ENCODE data around the gene DDR1.

DNA sequence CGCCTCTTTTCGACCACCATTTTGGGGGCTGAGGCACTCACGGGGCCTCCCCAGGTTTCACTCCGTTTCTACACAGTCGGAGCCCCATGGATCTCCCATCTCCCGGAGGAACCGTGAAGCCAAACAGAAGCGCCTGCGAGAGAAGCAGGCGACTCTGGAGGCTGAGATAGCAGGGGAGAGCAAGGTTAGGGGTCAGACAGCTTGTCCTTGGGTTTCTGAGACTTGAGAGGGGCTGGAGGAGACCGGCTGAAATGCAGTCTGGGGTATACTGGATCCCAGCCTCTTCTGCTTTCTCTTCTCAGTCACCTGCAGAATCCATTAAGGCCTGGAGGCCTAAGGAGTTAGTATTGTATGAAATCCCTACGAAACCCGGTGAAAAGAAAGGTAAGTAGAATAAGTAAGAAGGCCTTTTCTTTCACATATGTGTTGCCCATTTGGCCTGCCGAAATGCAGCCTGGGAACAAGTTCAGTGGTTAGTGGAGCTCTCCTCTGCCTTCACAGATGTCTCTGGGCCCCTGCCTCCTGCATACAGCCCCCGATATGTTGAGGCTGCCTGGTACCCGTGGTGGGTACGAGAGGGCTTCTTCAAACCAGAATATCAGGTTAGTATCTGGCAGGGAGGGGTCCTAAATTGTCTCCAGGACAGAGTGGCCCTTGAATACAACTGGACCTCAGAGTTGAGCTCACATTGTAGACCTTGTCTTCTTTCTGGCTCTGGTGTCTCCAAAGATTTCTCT lies 30.7 kb downstream of the DDR1 start:
- TF ChIP-seq POLR2AphosphoS5 (IDR thresholded peaks at IDR 0.05; ENCODE audit: low read depth, low read length) (no peak), SIN3A (IDR thresholded peaks at IDR 0.05; ENCODE audit: borderline replicate concordance, insufficient read depth, low read length) (no peak), TAF1 (IDR thresholded peaks at IDR 0.05; ENCODE audit: borderline replicate concordance, insufficient read depth, low read length) (no peak)
- TF ChIP-seq, protein P1, sequence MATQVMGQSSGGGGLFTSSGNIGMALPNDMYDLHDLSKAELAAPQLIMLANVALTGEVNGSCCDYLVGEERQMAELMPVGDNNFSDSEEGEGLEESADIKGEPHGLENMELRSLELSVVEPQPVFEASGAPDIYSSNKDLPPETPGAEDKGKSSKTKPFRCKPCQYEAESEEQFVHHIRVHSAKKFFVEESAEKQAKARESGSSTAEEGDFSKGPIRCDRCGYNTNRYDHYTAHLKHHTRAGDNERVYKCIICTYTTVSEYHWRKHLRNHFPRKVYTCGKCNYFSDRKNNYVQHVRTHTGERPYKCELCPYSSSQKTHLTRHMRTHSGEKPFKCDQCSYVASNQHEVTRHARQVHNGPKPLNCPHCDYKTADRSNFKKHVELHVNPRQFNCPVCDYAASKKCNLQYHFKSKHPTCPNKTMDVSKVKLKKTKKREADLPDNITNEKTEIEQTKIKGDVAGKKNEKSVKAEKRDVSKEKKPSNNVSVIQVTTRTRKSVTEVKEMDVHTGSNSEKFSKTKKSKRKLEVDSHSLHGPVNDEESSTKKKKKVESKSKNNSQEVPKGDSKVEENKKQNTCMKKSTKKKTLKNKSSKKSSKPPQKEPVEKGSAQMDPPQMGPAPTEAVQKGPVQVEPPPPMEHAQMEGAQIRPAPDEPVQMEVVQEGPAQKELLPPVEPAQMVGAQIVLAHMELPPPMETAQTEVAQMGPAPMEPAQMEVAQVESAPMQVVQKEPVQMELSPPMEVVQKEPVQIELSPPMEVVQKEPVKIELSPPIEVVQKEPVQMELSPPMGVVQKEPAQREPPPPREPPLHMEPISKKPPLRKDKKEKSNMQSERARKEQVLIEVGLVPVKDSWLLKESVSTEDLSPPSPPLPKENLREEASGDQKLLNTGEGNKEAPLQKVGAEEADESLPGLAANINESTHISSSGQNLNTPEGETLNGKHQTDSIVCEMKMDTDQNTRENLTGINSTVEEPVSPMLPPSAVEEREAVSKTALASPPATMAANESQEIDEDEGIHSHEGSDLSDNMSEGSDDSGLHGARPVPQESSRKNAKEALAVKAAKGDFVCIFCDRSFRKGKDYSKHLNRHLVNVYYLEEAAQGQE (IDR thresholded peaks at IDR 0.05; ENCODE audit: insufficient read depth in 1 of 2, low read depth in 2 of 2, low read length in 2 of 2): no peak
